HCT116 (cell line): Measurements from ENCODE around the gene NECTIN4. TPM values are rescaled to one million over a fixed set of nuclear protein-coding genes. Genes with fewer than 3 reads are reported as not detected.
A peak's percentile ranks its signal among the peaks of the same experiment; 100 is the strongest.

Experiments
- ATAC-seq: fragments of 200-7000 bp; cut with Tn5 transposase; 2 replicates; pipeline ENCODE4 v1.9.1; 2020; ENCODE audit warnings: mild to moderate bottlenecking, moderate library complexity
- BruUV-seq: library from RNA; stranded (reverse); fragments of 400-500 nt; replicated peaks from 2 replicates; lab custom pipeline; 2021; lab: Mats Ljungman, UMichigan
- CTCF ChIA-PET: fragments of 300-600 bp; sonication (Branson Sonifier 250); formaldehyde crosslinking; loops from one replicate; lab custom pipeline; 2021; ENCODE audit warnings: antibody characterized with exemption; lab: Charles Lee
- POLR2A ChIA-PET: fragments of 300-600, 350-600 bp; sonication (Branson Sonifier 250); formaldehyde crosslinking; loops from one replicate; lab custom pipeline; 2021; ENCODE audit warnings: antibody characterized with exemption; lab: Charles Lee
- RAD21 ChIA-PET, 2 experiments: fragments of 300-600 bp; sonication (Branson Sonifier 250); formaldehyde crosslinking; loops; one replicate each; lab custom pipeline; 2023; ENCODE audit warnings: low total read pairs in 2 of 2; ENCODE audit not compliant: uncharacterized antibody in 2 of 2, unreplicated experiment in 2 of 2, low non-redundant PET in 1 of 2; lab: Charles Lee
- DNase-seq: peaks from one replicate; pipeline ENCODE4 v3.0.0-alpha.2; 2010; ENCODE audit warnings: low read depth, low spot score
- H2AFZ ChIP-seq: fragments of 200-600 bp; shearing (Covaris generic), sonication (generic); 2 replicates; pipeline ENCODE4 v1.6.1; 2017; ENCODE audit warnings: low read depth, mixed run types, mixed read lengths, antibody characterized with exemption, low read length; ENCODE audit not compliant: poor library complexity, severe bottlenecking
- H3K27ac ChIP-seq: 2 replicates; pipeline ENCODE4 v1.5.1; 2012; ENCODE audit warnings: low read depth, low read length
- H3K27me3 ChIP-seq: fragments of 200-600 bp; sonication (generic); 2 replicates; pipeline ENCODE4 v1.6.1; 2016; ENCODE audit warnings: mixed run types, low read length, mixed read lengths; ENCODE audit not compliant: insufficient read depth
- H3K36me3 ChIP-seq, 2 experiments: fragments of 200-500 bp in 1 of 2; fragments of 200-600 bp in 1 of 2; sonication (Bioruptor generic) in 1 of 2; sonication (generic) in 1 of 2; 2 replicates each; pipeline versions ENCODE4 v1.5.1 to v1.6.1; 2014 to 2016; ENCODE audit warnings: low read length in 2 of 2, inconsistent platforms in 1 of 2, mixed read lengths in 1 of 2, mixed run types in 1 of 2; ENCODE audit not compliant: insufficient read depth in 2 of 2, control insufficient read depth in 1 of 2
- H3K4me1 ChIP-seq, 2 experiments: fragments of 200-600 bp in 1 of 2; sonication (generic) in 1 of 2; 2 replicates each; pipeline versions ENCODE4 v1.5.1 to v1.6.1; 2012 to 2017; ENCODE audit warnings: low read length in 2 of 2, inconsistent platforms in 1 of 2, mild to moderate bottlenecking in 1 of 2, mixed read lengths in 1 of 2, mixed run types in 1 of 2, moderate library complexity in 1 of 2; ENCODE audit not compliant: insufficient read depth in 2 of 2, control insufficient read depth in 1 of 2
- H3K4me2 ChIP-seq: fragments of 200-600 bp; sonication (generic); 2 replicates; pipeline ENCODE4 v1.6.1; 2017; ENCODE audit warnings: mixed run types, low read length, mixed read lengths
- H3K4me3 ChIP-seq, 2 experiments: fragments of 200-600 bp in 1 of 2; sonication (generic) in 1 of 2; replicated peaks in 1 of 2; 2 replicates each; pipeline ENCODE4 v1.5.1; 2011 to 2016; ENCODE audit warnings: low read length in 2 of 2, control low read depth in 1 of 2, low read depth in 1 of 2, mild to moderate bottlenecking in 1 of 2, mixed read lengths in 1 of 2, mixed run types in 1 of 2
- H3K79me2 ChIP-seq: fragments of 200-600 bp; sonication (generic); 2 replicates; pipeline ENCODE4 v1.6.1; 2017; ENCODE audit warnings: mild to moderate bottlenecking, mixed run types, low read length, moderate library complexity, mixed read lengths; ENCODE audit not compliant: insufficient read depth
- H3K9ac ChIP-seq: fragments of 200-600 bp; sonication (generic); 2 replicates; pipeline ENCODE4 v1.6.1; 2016; ENCODE audit warnings: low read length, mixed read lengths
- H3K9me2 ChIP-seq: fragments of 200-600 bp; sonication (generic), shearing (Covaris generic); 2 replicates; pipeline ENCODE4 v1.6.1; 2017; ENCODE audit warnings: mixed run types, mild to moderate bottlenecking, moderate library complexity; ENCODE audit not compliant: insufficient read depth
- H3K9me3 ChIP-seq, 2 experiments: fragments of 200-500 bp in 1 of 2; fragments of 200-600 bp in 1 of 2; sonication (Bioruptor generic) in 1 of 2; sonication (generic) in 1 of 2; 2 replicates each; pipeline ENCODE4 v1.6.1; 2014 to 2017; ENCODE audit warnings: low read length in 2 of 2, mixed read lengths in 2 of 2, inconsistent platforms in 1 of 2, low read depth in 1 of 2, mild to moderate bottlenecking in 1 of 2, mixed run types in 1 of 2, moderate library complexity in 1 of 2; ENCODE audit not compliant: control insufficient read depth in 1 of 2, insufficient read depth in 1 of 2
- H4K20me1 ChIP-seq: fragments of 200-600 bp; sonication (generic), shearing (Covaris generic); 2 replicates; pipeline ENCODE4 v1.6.1; 2017; ENCODE audit warnings: mixed run types, mild to moderate bottlenecking, moderate library complexity; ENCODE audit not compliant: insufficient read depth
- CEBPB ChIP-seq: IDR thresholded peaks from 2 replicates; pipeline ENCODE4 v1.6.1; 2012; ENCODE audit warnings: low read depth
- EGR1 ChIP-seq: IDR thresholded peaks from 2 replicates; pipeline ENCODE4 v1.6.1; 2012; ENCODE audit warnings: low read depth
- ELF1 ChIP-seq: IDR thresholded peaks from 2 replicates; pipeline ENCODE4 v1.6.1; 2012; ENCODE audit warnings: low read depth, borderline replicate concordance
- EZH2 ChIP-seq: fragments of 200-600 bp; sonication (generic); IDR thresholded peaks from 2 replicates; pipeline ENCODE4 v1.6.1; 2017; ENCODE audit warnings: antibody characterized with exemption, mixed run types
- EZH2phosphoT487 ChIP-seq: fragments of 200-600 bp; IDR thresholded peaks from 2 replicates; pipeline ENCODE4 v1.6.1; 2018; ENCODE audit warnings: antibody characterized with exemption, borderline replicate concordance
- FOSL1 ChIP-seq: IDR thresholded peaks from 2 replicates; pipeline ENCODE4 v1.6.1; 2012; ENCODE audit warnings: low read depth
- JUND ChIP-seq: IDR thresholded peaks from 2 replicates; pipeline ENCODE4 v1.6.1; 2012
- POLR2A ChIP-seq: IDR thresholded peaks from 2 replicates; pipeline ENCODE4 v1.7.0; 2011; ENCODE audit warnings: borderline replicate concordance; ENCODE audit not compliant: insufficient read depth, insufficient read length; ENCODE audit errors: extremely low read depth
- POLR2AphosphoS5 ChIP-seq: IDR thresholded peaks from 2 replicates; pipeline ENCODE4 v1.6.1; 2011; ENCODE audit warnings: mild to moderate bottlenecking, low read depth, low read length, moderate library complexity
- RAD21 ChIP-seq: IDR thresholded peaks from 2 replicates; pipeline ENCODE4 v1.6.1; 2012; ENCODE audit warnings: low read depth, mild to moderate bottlenecking
- SIN3A ChIP-seq: IDR thresholded peaks from 2 replicates; pipeline ENCODE4 v1.6.1; 2012; ENCODE audit warnings: low read depth
- SP1 ChIP-seq: IDR thresholded peaks from 2 replicates; pipeline ENCODE4 v1.6.1; 2012; ENCODE audit warnings: low read depth
- intact Hi-C: fragments of 100-400 bp; cut with micrococcal nuclease; formaldehyde crosslinking; loops from 2 replicates; pipeline ENCODE4 v1.10.0; 2022
- total RNA-seq: library from RNA; stranded (reverse); gene quantifications from one replicate; pipeline ENCODE4 v1.2.1, GENCODE V29; 2021; ENCODE audit not compliant: unreplicated experiment
- TF ChIP-seq, protein P1 (sequence below), 3 experiments: fragments of 200-600 bp in 1 of 3; sonication (generic) in 1 of 3; IDR thresholded peaks in 2 of 3; conservative IDR thresholded peaks in 1 of 3; 2 replicates each; pipeline ENCODE4 v1.5.1; 2012 to 2017; ENCODE audit warnings: low read depth in 2 of 3, low read length in 2 of 3, antibody characterized with exemption in 1 of 3, borderline replicate concordance in 1 of 3, control low read depth in 1 of 3, mild to moderate bottlenecking in 1 of 3, mixed read lengths in 1 of 3, mixed run types in 1 of 3, moderate library complexity in 1 of 3; ENCODE audit not compliant: insufficient read depth in 1 of 3
- TF ChIP-seq, protein P2 (sequence below): IDR thresholded peaks from 2 replicates; pipeline ENCODE4 v1.6.1; 2012

Gene NECTIN4
- total RNA-seq, 1 experiment from 2014 or later = 3.3 TPM

DNA sequence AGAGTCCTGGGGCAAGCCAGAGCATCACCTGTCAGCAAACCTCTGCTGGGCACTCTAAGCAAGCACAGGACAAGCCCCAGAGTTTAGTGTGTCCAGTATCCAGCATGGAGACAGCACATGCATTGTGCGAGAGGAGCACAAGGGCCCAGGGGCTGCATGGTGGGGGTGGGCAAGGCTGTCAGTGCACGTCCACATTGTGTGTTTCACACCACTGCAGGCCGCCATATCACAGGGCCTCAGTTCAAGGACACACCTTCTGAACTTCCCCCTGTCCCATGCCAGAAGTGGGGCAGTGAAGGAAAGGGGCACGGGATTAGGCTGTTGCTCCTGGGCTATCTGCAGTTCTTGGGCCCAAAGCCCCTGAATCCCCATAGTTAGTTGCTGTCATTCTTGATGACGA, 49.8 kb downstream of the NECTIN4 start:
- Histone ChIP-seq H3K9me2 (no peaks in the 10 kb centered on the region), H3K9me3 (no peaks in the 10 kb centered on the region), H3K27me3 (no peaks in the 10 kb centered on the region), H3K4me2 (peak overlapping the region; percentile 90), H3K36me3 (peaks cover 10 to 31% of the 10 kb centered on the region in 2 experiments; a peak in 3 of 4 replicates)
- RAD21 ChIA-PET = no interaction called here
- DNase-seq = no peak
- BruUV-seq = no TSS peak
- TF ChIP-seq SP1 (no peak), ELF1 (no peak), SIN3A (no peak), POLR2AphosphoS5 (no peak), CEBPB (no peak), EGR1 (no peak), EZH2 (no peak), FOSL1 (no peak), RAD21 (no peak), POLR2A (no peak), JUND (no peak), EZH2phosphoT487 (no peak)
- TF ChIP-seq, protein P1, sequence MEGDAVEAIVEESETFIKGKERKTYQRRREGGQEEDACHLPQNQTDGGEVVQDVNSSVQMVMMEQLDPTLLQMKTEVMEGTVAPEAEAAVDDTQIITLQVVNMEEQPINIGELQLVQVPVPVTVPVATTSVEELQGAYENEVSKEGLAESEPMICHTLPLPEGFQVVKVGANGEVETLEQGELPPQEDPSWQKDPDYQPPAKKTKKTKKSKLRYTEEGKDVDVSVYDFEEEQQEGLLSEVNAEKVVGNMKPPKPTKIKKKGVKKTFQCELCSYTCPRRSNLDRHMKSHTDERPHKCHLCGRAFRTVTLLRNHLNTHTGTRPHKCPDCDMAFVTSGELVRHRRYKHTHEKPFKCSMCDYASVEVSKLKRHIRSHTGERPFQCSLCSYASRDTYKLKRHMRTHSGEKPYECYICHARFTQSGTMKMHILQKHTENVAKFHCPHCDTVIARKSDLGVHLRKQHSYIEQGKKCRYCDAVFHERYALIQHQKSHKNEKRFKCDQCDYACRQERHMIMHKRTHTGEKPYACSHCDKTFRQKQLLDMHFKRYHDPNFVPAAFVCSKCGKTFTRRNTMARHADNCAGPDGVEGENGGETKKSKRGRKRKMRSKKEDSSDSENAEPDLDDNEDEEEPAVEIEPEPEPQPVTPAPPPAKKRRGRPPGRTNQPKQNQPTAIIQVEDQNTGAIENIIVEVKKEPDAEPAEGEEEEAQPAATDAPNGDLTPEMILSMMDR (IDR thresholded peaks at IDR 0.05 in 2 of 3, conservative IDR thresholded peaks at IDR 0.05 in 1 of 3; ENCODE audit: borderline replicate concordance in 1 of 3, insufficient read depth in 1 of 3, low read depth in 2 of 3, low read length in 2 of 3) = no peak
- TF ChIP-seq, protein P2, sequence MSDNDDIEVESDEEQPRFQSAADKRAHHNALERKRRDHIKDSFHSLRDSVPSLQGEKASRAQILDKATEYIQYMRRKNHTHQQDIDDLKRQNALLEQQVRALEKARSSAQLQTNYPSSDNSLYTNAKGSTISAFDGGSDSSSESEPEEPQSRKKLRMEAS = no peak
- TF ChIP-seq, all 23 proteins: peak for 0
- no peak overlapping the region for H2AFZ ChIP-seq
- H3K4me3 ChIP-seq = peak overlapping the region in 1 of 2 experiments; percentile 76; a peak in 1 of 4 replicates
- no peak overlapping the region for H3K9ac ChIP-seq
- ATAC-seq = no peak
- H3K79me2 ChIP-seq = peaks cover 36% of the 10 kb centered on the region
- H3K27ac ChIP-seq = peak overlapping the region; percentile 88
- no peaks in the 10 kb centered on the region for H4K20me1 ChIP-seq
- POLR2A ChIA-PET = interaction anchor here (1.0 to 2.3 kb wide), 4 partner anchors 18 to 127 kb away, joined by 4 to 24 read pairs (median 4); partner anchors contain the start of genes F11R and PPOX
- intact Hi-C loops = loop anchor here (2.0 kb wide), 1 partner anchor 43 kb away; no protein-coding TSS in a partner anchor
- peaks cover 12 to 28% of the 10 kb centered on the region in 2 experiments; a peak in 3 of 4 replicates for H3K4me1 ChIP-seq
- CTCF ChIA-PET = interaction anchor here (1.1 kb wide), 1 partner anchor 18 kb away, joined by 5 read pairs; the partner anchor contains the start of gene F11R
